Stomach (tissue), 9 donors: ENCODE data around the gene SNRPD2. TPM values are rescaled to one million over a fixed set of nuclear protein-coding genes. Genes with fewer than 3 reads are reported as not detected.
A peak's percentile ranks its signal among the peaks of the same experiment; 100 is the strongest.

Source experiments
- DNase-seq, 2 donors: peaks; one replicate each; pipeline versions ENCODE4 v3.0.0 to v3.0.0-alpha.2; 2013 to 2019
- H3K27ac ChIP-seq, 5 donors: fragments of 200-600 bp in 4 of 5; sonication (generic) in 4 of 5; one replicate each; pipeline ENCODE4 v1.5.1; 2013 to 2019; ENCODE audit warnings: mild to moderate bottlenecking in 1 of 5, moderate library complexity in 1 of 5
- H3K27me3 ChIP-seq, 3 donors: fragments of 200-600 bp; sonication (generic); one replicate each; pipeline ENCODE4 v1.5.1; 2017 to 2019; ENCODE audit warnings: mixed run types in 1 of 3
- H3K36me3 ChIP-seq, 4 donors: fragments of 200-600 bp; sonication (generic); 1 replicate in 3 of 4; 2 replicates in 1 of 4; pipeline ENCODE4 v1.5.1; 2016 to 2019
- H3K4me1 ChIP-seq, 4 donors: fragments of 200-600 bp; sonication (generic); one replicate each; pipeline ENCODE4 v1.5.1; 2016 to 2019
- H3K4me3 ChIP-seq, 4 donors: fragments of 200-600 bp; sonication (generic) in 3 of 4; one replicate each; pipeline ENCODE4 v1.5.1; 2016 to 2019; ENCODE audit warnings: mild to moderate bottlenecking in 1 of 4
- H3K9me3 ChIP-seq, 4 donors: fragments of 200-600 bp; sonication (generic); one replicate each; pipeline ENCODE4 v1.5.1; 2016 to 2019
- POLR2A ChIP-seq, 4 donors: fragments of 450-650 bp; IDR thresholded peaks; one replicate each; pipeline ENCODE4 v1.6.1; 2016; ENCODE audit warnings: antibody characterized with exemption in 4 of 4, control low read depth in 2 of 4, mild to moderate bottlenecking in 1 of 4, moderate library complexity in 1 of 4
- POLR2AphosphoS5 ChIP-seq, 3 donors: sonication (generic); formaldehyde crosslinking; IDR thresholded peaks; one replicate each; pipeline ENCODE4 v1.6.1; 2016; ENCODE audit warnings: antibody characterized with exemption in 3 of 3
- WGBS, 5 donors: extraction: QIAGEN DNeasy Blood & Tissue Kit in 3 of 5; methylation state at CpG; one replicate each; pipeline versions ENCODE4 v1.1.5 to v1.1.7; 2013 to 2018; 5-methylcytosine and 5-hydroxymethylcytosine counted together
- intact Hi-C: fragments of 100-400 bp; cut with DNase I; formaldehyde crosslinking; loops from one replicate; pipeline ENCODE4 v1.15.1; 2023; ENCODE audit warnings: low total_unique reads
- polyA plus RNA-seq, 3 donors: library from polyadenylated mRNA; stranded (reverse); fragments of 200-250 nt; gene quantifications; one replicate each; pipeline ENCODE4 v1.2.3, GENCODE V29; 2013
- small RNA-seq, 4 donors: library from RNA; depleted of rRNA; stranded (forward); fragments of <200 nt; gene quantifications; one replicate each; pipeline ENCODE3, GENCODE V24; 2016
- total RNA-seq, 5 donors: library from RNA; depleted of rRNA; stranded (reverse); fragments of >200 nt; gene quantifications; one replicate each; pipeline versions ENCODE4 v1.1.0 to v1.2.3, GENCODE V29; 2014 to 2016
- TF ChIP-seq, protein P1 (sequence below), 7 experiments: fragments of 450-650 bp in 4 of 7; fragments of 200-600 bp in 3 of 7; sonication (generic) in 3 of 7; IDR thresholded peaks; one replicate each; pipeline ENCODE4 v1.5.1; 2016 to 2019; ENCODE audit warnings: antibody characterized with exemption in 7 of 7, control low read depth in 2 of 7, mild to moderate bottlenecking in 1 of 7
- donor health status: healthy with polysubstance abuse.
- donor health status: Bipolar disorder and iron deficiency.
- donor health status: healthy.

SNRPD2 gene
- total and polyA plus RNA-seq, 8 donors, result 79.9 to 511 (median 182) TPM

DNA sequence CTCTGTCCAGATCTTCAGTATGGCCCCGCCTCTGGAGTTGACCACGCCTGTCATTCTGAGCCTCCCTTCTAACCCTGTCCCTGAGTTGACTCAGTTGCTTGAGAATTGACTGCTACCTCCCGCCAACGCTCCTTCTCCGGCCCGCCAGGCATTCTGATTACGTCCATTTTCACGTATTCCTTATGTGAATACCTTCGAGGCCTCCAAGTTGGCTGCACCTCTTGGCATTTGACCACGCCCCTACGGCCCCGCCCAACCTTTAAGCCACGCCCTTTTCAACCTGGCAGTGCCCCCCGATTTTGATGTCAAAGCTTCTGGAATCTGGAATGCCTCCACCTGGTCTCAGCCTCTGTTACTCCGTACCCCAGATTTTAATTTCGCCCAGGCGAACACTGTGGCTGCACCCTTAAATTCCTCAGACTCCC lies 50.9 kb downstream of the SNRPD2 start:
- peak in 1 of 2 donors; percentile 50 for DNase-seq
- peaks cover 46 to 75% (median 65%) of the 10 kb centered on the region in 4 donors for H3K4me1 ChIP-seq

DNA sequence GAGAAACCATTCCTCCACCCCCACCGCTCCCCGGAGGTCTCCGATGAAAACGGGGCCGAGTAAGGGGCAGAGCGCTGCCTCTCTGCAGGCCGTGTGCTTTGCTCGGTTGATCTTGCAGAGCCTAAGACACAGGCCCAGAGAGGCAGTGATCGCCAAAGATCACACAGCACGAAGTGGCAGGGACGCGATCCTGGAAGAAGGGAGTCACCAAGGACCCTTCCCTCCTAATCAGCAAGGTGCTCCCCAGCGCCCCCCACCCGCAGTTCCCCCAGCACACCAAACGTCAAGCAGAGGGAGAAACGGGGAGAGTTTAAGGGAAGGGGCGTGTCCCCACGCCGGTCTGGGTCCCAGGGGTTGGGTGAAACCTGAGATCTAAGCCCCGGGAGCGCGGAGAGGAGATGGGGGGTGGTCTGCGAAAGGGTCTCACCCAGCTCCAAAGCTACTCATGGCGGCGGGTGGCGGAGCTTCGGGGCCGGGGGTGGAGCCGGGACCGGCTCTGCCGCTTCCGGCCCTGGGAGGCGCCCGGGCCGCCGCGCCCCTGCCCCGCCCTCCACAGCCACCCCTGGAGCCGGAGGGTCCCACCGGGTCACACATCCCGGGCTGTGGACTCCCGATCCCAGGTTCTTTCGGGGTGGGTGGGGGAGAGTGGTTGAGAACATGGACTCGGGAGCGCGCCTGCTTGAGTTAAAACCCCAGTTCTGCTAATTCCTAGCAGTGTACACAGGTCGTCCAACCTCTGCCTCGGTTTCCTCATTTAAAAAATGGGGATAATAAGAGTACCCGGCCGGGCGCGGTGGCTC lies 52.6 kb downstream of the SNRPD2 start, which contains the start of gene EML2:
Gene EML2, minus strand, starts transcription at position 468 of the 800 bp plus-strand sequence. Its CDS starts 21 bp downstream, at position 447.
- H3K27ac ChIP-seq, result peak within 1 kb of the TSS; percentile 59 to 81 (median 74)
- H3K36me3 ChIP-seq, result no peaks in the 10 kb centered on the region
- intact Hi-C loops, result no loop called here
- peaks cover 42 to 67% (median 57%) of the 10 kb centered on the region in 4 donors for H3K4me1 ChIP-seq
- H3K27me3 ChIP-seq, result peaks cover 0 to 10% (median 0%) of the 10 kb centered on the region in 3 donors
- DNase-seq, result peak; percentile 71 to 89
- H3K4me3 ChIP-seq, result peak within 1 kb of the TSS; percentile 63 to 72 (median 68)
- TF ChIP-seq POLR2A (IDR thresholded peaks at IDR 0.05) (no peak), POLR2AphosphoS5 (IDR thresholded peaks at IDR 0.05) (peak in 1 of 3 donors; percentile 6)
- TF ChIP-seq, protein P1, sequence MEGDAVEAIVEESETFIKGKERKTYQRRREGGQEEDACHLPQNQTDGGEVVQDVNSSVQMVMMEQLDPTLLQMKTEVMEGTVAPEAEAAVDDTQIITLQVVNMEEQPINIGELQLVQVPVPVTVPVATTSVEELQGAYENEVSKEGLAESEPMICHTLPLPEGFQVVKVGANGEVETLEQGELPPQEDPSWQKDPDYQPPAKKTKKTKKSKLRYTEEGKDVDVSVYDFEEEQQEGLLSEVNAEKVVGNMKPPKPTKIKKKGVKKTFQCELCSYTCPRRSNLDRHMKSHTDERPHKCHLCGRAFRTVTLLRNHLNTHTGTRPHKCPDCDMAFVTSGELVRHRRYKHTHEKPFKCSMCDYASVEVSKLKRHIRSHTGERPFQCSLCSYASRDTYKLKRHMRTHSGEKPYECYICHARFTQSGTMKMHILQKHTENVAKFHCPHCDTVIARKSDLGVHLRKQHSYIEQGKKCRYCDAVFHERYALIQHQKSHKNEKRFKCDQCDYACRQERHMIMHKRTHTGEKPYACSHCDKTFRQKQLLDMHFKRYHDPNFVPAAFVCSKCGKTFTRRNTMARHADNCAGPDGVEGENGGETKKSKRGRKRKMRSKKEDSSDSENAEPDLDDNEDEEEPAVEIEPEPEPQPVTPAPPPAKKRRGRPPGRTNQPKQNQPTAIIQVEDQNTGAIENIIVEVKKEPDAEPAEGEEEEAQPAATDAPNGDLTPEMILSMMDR (IDR thresholded peaks at IDR 0.05), result peak in 1 of 7 experiments; percentile 5
- H3K9me3 ChIP-seq, result no peaks in the 10 kb centered on the region
- 2 to 4% (median 2%) methylated on average over 35 to 52 of the region's 52 CpGs for WGBS, 5 donors

More for the DNA sequence above, 50.9 kb downstream of the SNRPD2 start:
- H3K27me3 ChIP-seq, result peaks cover 3 to 27% (median 4%) of the 10 kb centered on the region in 3 donors
- intact Hi-C loops, result loop anchor here (5.0 to 10.0 kb wide), 2 partner anchors 34 to 116 kb away; no protein-coding TSS in a partner anchor
- H3K4me3 ChIP-seq, result peak overlapping the region in 2 of 4 donors; percentile 40 to 46
- H3K36me3 ChIP-seq, result no peaks in the 10 kb centered on the region
- WGBS, 5 donors, result 38 to 48% (median 39%) methylated on average over 17 of the region's 17 CpGs
- TF ChIP-seq POLR2A (IDR thresholded peaks at IDR 0.05) (no peak), POLR2AphosphoS5 (IDR thresholded peaks at IDR 0.05) (no peak)
- no peaks in the 10 kb centered on the region for H3K9me3 ChIP-seq
- H3K27ac ChIP-seq, result peak overlapping the region; percentile 68 to 85 (median 85)

DNA sequence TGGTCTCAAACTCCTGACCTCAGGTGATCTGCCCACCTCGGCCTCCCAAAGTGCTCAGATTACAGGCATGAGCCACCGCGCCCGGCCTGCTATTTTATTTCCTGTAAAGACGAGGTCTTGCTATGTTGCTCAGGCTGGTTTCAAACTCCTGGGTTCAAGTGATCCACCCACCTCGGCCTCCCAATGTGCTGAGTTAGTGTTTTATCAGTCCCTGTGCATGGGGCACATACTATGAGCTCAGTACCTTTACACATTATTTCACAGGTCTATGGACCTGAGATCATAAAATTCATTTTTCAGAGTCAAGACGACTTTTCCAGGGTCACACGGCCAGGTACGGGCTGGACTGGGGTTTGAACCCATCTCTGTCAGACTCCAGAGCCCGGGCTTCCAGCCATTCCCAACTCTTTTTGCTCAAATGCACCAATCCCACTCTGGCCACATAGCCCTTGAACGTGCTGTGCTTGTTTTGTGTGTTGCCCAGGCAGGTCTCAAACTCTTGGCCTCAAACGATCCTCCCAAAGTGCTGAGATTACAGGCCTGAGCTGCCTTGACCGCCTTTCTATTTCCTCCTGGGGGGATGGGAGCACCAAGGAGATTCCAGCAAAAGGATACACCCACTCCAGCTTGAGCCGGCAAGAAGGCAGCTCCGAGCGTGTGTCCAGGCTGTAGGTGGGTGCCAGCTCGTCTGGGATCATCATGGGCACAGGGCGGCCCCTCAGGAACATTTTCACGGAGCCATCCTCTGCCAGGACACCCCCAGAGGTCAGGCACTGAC lies 53.7 kb downstream of the SNRPD2 start:
- TF ChIP-seq, protein P1 (IDR thresholded peaks at IDR 0.05), result no peak
- TF ChIP-seq POLR2AphosphoS5 (IDR thresholded peaks at IDR 0.05), result peak in 2 of 3 donors; percentile 36 to 59
- no peaks in the 10 kb centered on the region for H3K27me3 ChIP-seq
- H3K4me1 ChIP-seq, result peaks cover 37 to 57% (median 50%) of the 10 kb centered on the region in 4 donors
- intact Hi-C loops, result no loop called here
- no peaks in the 10 kb centered on the region for H3K36me3 ChIP-seq
- no peaks in the 10 kb centered on the region for H3K9me3 ChIP-seq
- WGBS, 5 donors, result 52 to 60% (median 54%) methylated on average over 19 of the region's 19 CpGs
- H3K4me3 ChIP-seq, result peak overlapping the region; percentile 63 to 72 (median 68)
- H3K27ac ChIP-seq, result peak overlapping the region in 4 of 5 donors; percentile 20 to 81 (median 76)
- DNase-seq, result peak; percentile 44 to 85

Small RNAs within 50 kb of the gene (small RNA-seq; reads per million reads assigned to genes)
- gene MIR642A, result 0.34 to 2.3 (median 0.79) reads per million in 4 donors
- 0 to 0.20 (median 0.15) reads per million in 4 donors for gene RN7SL836P

Other genes starting within 250 kb of the SNRPD2 start
- gene FOSB, start 224.0 kb downstream of the SNRPD2 start, total RNA-seq, result 10 to 100 TPM in 2 of 5 donors, 1 to 10 TPM in 3; 1.2 to 76.8 (median 5.5) TPM
- gene FOSB, start 224.0 kb downstream of the SNRPD2 start, polyA plus RNA-seq, result 10 to 100 TPM in 2 of 3 donors, 1 to 10 TPM in 1; 6.9 to 20.9 (median 11.1) TPM
- gene RTN2, start 194.9 kb downstream of the SNRPD2 start, total RNA-seq, result 10 to 100 TPM in 2 of 5 donors, 1 to 10 TPM in 2, not detected in 1; 2.0 to 37.3 (median 10.6) TPM
- 1 to 10 TPM; 4.7 to 9.3 (median 7.9) TPM for gene RTN2, start 194.9 kb downstream of the SNRPD2 start, polyA plus RNA-seq
- 1 to 10 TPM in 1 of 5 donors, under 1 TPM in 1, not detected in 3; 0.92 to 1.6 TPM for gene PPM1N, start 193.5 kb downstream of the SNRPD2 start, total RNA-seq
- gene PPM1N, start 193.5 kb downstream of the SNRPD2 start, polyA plus RNA-seq, result 1 to 10 TPM; 1.9 to 5.2 (median 4.9) TPM
- 100 to 1,000 TPM in 3 of 5 donors, 10 to 100 TPM in 2; 48.4 to 280 (median 119) TPM for gene VASP, start 184.5 kb downstream of the SNRPD2 start, total RNA-seq
- gene VASP, start 184.5 kb downstream of the SNRPD2 start, polyA plus RNA-seq, result 100 to 1,000 TPM in 1 of 3 donors, 10 to 100 TPM in 2; 62.8 to 149 (median 76.0) TPM
- 10 to 100 TPM in 1 of 5 donors, 1 to 10 TPM in 3, under 1 TPM in 1; under 0.01 to 27.5 (median 3.7) TPM for gene OPA3, start 107.2 kb downstream of the SNRPD2 start, total RNA-seq
- gene OPA3, start 107.2 kb downstream of the SNRPD2 start, polyA plus RNA-seq, result 1 to 10 TPM; 2.9 to 5.5 (median 4.9) TPM
- 1 to 10 TPM; 1.3 to 5.8 (median 2.0) TPM for gene GPR4, start 89.7 kb downstream of the SNRPD2 start, total RNA-seq
- gene GPR4, start 89.7 kb downstream of the SNRPD2 start, polyA plus RNA-seq, result 1 to 10 TPM in 2 of 3 donors, under 1 TPM in 1; 0.60 to 3.2 (median 2.9) TPM
- 100 to 1,000 TPM in 2 of 5 donors, 10 to 100 TPM in 3; 17.8 to 387 (median 33.8) TPM for gene EML2, start 52.6 kb downstream of the SNRPD2 start, total RNA-seq
- 10 to 100 TPM; 28.6 to 53.0 (median 31.8) TPM for gene EML2, start 52.6 kb downstream of the SNRPD2 start, polyA plus RNA-seq
- gene GIPR, start 23.7 kb downstream of the SNRPD2 start, total RNA-seq, result 10 to 100 TPM in 3 of 5 donors, 1 to 10 TPM in 2; 5.1 to 44.9 (median 11.9) TPM
- 1 to 10 TPM; 1.9 to 2.4 (median 2.1) TPM for gene GIPR, start 23.7 kb downstream of the SNRPD2 start, polyA plus RNA-seq
- 10 to 100 TPM in 2 of 5 donors, 1 to 10 TPM in 3; 5.8 to 33.6 (median 7.6) TPM for gene QPCTL, start 713 bp upstream of the SNRPD2 start, total RNA-seq
- 1 to 10 TPM; 1.7 to 7.0 (median 4.2) TPM for gene QPCTL, start 713 bp upstream of the SNRPD2 start, polyA plus RNA-seq
- 10 to 100 TPM in 3 of 5 donors, 1 to 10 TPM in 2; 4.0 to 61.7 (median 12.3) TPM for gene FBXO46, start 38.9 kb upstream of the SNRPD2 start, total RNA-seq
- 10 to 100 TPM in 1 of 3 donors, 1 to 10 TPM in 2; 6.3 to 10.1 (median 7.9) TPM for gene FBXO46, start 38.9 kb upstream of the SNRPD2 start, polyA plus RNA-seq
- gene MEIOSIN, start 41.5 kb upstream of the SNRPD2 start, total RNA-seq, result not detected
- not detected for gene MEIOSIN, start 41.5 kb upstream of the SNRPD2 start, polyA plus RNA-seq
- 10 to 100 TPM in 4 of 5 donors, 1 to 10 TPM in 1; 4.0 to 39.1 (median 25.9) TPM for gene SIX5, start 77.3 kb upstream of the SNRPD2 start, total RNA-seq
- gene SIX5, start 77.3 kb upstream of the SNRPD2 start, polyA plus RNA-seq, result 10 to 100 TPM; 14.4 to 23.3 (median 16.6) TPM
- 100 to 1,000 TPM in 2 of 5 donors, 10 to 100 TPM in 3; 53.1 to 248 (median 72.8) TPM for gene DMPK, start 90.5 kb upstream of the SNRPD2 start, total RNA-seq
- gene DMPK, start 90.5 kb upstream of the SNRPD2 start, polyA plus RNA-seq, result 10 to 100 TPM; 27.2 to 76.9 (median 56.5) TPM
- gene DMWD, start 100.9 kb upstream of the SNRPD2 start, total RNA-seq, result 10 to 100 TPM in 4 of 5 donors, 1 to 10 TPM in 1; 5.3 to 52.1 (median 27.9) TPM
- 10 to 100 TPM; 12.8 to 17.4 (median 15.9) TPM for gene DMWD, start 100.9 kb upstream of the SNRPD2 start, polyA plus RNA-seq
- gene RSPH6A, start 123.4 kb upstream of the SNRPD2 start, total RNA-seq, result 1 to 10 TPM in 2 of 5 donors, under 1 TPM in 1, not detected in 2; 0.37 to 5.8 (median 1.4) TPM
- gene RSPH6A, start 123.4 kb upstream of the SNRPD2 start, polyA plus RNA-seq, result not detected
- 100 to 1,000 TPM in 2 of 5 donors, 10 to 100 TPM in 3; 32.2 to 420 (median 84.6) TPM for gene SYMPK, start 171.2 kb upstream of the SNRPD2 start, total RNA-seq
- 100 to 1,000 TPM in 1 of 3 donors, 10 to 100 TPM in 2; 71.9 to 101 (median 75.0) TPM for gene SYMPK, start 171.2 kb upstream of the SNRPD2 start, polyA plus RNA-seq
- gene FOXA3, start 172.4 kb upstream of the SNRPD2 start, total RNA-seq, result 10 to 100 TPM in 4 of 5 donors, 1 to 10 TPM in 1; 7.6 to 46.7 (median 18.5) TPM
- 10 to 100 TPM; 11.9 to 65.8 (median 41.0) TPM for gene FOXA3, start 172.4 kb upstream of the SNRPD2 start, polyA plus RNA-seq
- 10 to 100 TPM in 4 of 5 donors, not detected in 1; 13.4 to 75.9 (median 24.1) TPM for gene IRF2BP1, start 194.2 kb upstream of the SNRPD2 start, total RNA-seq
- 10 to 100 TPM; 11.5 to 12.8 (median 12.8) TPM for gene IRF2BP1, start 194.2 kb upstream of the SNRPD2 start, polyA plus RNA-seq
- gene MYPOP, start 210.7 kb upstream of the SNRPD2 start, total RNA-seq, result 10 to 100 TPM in 1 of 5 donors, 1 to 10 TPM in 1, under 1 TPM in 3; 0.58 to 12.2 (median 0.73) TPM
- gene MYPOP, start 210.7 kb upstream of the SNRPD2 start, polyA plus RNA-seq, result 1 to 10 TPM; 4.2 to 5.0 (median 5.0) TPM
- gene NANOS2, start 222.8 kb upstream of the SNRPD2 start, total RNA-seq, result not detected
- gene NANOS2, start 222.8 kb upstream of the SNRPD2 start, polyA plus RNA-seq, result not detected